HG03442 (cell line): ENCODE measurements around the gene REEP1.
"Not testable (repeated sequence)": the region's sequence is repeated elsewhere in the genome, so short reads cannot be mapped to it uniquely, and the experiment has no call there.

Experiments used
- ATAC-seq: cut with Tn5 transposase; IDR thresholded peaks from one replicate; pipeline ENCODE4 v1.9.1; 2021; ENCODE audit warnings: mild to moderate bottlenecking, moderate library complexity; ENCODE audit not compliant: unreplicated experiment

The REEP1 gene

DNA sequence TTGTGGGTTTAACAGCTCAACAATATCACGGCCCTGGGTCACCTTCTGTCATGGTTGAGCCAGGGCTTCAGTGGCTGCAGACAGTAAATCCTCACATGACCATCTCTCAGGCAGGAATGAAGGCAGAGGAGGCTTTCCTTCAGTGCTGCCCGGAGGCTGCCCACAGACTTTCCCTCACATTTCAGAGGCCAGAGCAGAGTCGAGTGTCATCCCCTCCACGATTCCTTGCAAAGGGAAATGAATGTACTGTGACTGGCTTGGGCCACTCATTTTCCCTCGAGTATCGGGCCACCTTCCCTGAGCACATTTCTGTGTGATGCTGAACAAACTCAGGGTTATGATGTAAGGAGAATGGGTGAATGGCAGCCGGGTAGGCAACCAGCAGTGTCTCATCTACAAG, 10.0 kb upstream of the REEP1 start:
- ATAC-seq = no peak

DNA sequence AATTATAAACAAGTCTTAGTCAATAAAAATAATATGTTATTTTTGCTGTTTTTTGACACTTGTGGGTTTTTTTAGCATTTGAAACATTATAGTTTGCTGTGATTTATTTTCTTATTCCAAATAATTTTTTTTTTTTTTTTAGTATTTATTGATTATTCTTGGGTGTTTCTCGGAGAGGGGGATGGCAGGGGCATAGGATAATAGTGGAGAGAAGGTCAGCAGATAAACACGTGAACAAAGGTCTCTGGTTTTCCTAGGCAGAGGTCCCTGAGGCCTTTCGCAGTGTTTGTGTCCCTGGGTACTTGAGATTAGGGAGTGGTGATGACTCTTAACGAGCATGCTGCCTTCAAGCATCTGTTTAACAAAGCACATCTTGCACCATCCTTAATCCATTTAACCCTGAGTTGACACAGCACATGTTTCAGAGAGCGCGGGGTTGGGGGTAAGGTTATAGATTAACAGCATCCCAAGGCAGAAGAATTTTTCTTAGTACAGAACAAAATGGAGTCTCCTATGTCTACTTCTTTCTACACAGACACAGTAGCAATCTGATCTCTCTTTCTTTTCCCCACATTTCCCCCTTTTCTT, 8.5 kb upstream of the REEP1 start:
- ATAC-seq = not testable (repeated sequence)

DNA sequence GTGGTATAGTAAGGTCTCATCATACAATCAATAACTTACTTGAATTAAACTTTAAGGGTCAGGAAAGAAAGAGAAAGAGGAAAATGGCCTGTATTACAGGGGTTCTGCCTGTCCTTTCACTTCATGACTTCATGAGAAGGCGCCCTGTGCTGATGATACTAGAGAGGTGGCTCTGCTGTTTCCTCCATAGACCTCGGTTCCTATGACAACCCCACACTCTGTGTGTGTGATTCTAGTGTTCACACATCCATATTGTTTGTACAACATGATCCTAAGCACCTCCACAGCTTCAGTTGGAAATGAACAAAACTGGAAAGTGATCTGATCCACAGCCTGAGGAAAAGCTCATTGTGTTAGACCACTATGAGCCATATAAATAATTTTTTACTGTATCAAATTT, 7.0 kb upstream of the REEP1 start:
- no peak for ATAC-seq

DNA sequence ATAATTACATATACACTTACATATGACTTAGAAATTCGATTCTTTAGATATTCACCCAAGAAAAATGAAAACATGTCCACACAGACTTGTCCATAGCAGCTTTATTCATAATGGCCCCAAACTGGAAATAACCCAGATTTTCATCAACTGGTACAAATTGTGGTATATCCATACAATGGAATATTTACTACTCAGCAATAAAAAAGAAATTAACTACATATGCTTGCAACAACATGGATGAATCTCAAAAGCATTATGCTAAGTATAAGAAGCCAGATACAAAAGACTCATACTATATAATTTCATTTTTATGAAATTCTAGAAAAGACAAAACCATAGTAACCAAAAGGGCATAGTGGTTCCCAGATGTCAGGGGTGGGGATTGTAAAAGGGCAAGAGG, 5.1 kb upstream of the REEP1 start:
- no peak for ATAC-seq

DNA sequence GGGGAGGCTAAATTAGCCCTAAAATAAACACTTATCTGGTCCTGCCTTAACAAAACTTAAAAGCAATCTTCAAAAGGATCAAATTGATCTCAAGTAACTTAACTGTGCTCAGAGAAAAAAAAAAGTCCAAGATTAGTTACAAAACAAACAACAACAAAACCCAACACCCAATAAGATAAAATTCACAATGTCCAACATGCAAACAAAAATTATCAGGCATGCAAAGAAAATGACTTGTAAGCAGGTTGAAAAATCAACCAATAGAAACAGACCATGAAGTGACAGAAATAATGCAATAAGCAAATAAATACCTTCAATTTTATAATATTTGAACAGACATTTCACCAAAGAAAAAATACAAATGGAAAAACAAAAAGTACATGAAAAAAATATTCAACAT, 4.0 kb upstream of the REEP1 start:
- no peak for ATAC-seq

DNA sequence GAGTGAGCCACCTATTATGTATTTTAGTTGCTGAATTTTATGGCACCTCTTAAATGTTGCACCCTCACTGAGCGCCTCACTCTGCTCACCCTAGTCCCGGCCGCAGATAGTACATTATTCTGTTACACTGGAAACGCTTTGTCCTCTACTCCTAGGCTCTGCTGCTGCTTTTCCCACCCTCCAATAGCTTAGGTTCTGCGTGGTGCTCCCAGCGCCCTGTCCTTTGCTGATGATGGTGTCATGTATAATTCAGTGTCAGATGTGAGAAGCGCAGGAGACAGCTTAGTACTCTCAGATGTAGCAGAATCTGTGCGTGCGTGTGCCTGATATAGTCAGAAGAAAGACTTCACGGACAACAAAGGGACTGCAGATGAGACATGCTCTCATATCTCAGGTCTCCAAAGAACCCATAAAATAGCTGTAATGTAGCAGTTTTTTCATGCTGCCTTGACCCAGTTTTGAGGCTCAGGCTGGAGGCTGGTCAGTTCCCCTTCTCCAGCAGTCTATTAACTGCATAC, 1.4 kb upstream of the REEP1 start:
- ATAC-seq = no peak

DNA sequence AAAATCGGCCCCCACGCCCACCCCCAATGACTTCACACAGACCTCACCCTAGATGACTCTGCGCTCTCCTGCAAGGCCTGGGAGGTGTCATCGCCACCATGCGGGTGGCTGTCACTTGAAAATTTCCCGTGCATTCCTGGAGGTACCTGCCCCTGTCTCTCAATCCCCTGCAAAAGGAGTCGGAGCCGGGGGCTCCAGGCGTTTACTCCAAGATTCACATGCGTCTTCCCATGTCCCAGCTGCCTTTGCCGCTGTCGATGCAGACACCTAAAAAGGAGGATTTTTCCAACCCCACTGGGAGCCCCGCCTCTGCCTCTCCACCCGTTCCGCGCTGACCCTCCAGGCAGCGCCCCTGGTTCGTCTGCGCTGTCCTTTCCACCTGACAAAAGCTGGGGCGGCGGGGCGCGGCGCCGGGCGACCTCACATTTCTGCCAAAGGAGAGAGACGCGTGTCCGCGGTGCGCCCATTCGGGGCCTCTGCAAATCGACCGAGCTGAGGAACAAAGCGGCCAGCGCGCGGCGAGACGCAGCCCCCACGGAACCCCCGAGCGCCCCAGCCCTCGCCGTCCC, 667 bp downstream of the REEP1 start:
- no peak for ATAC-seq

DNA sequence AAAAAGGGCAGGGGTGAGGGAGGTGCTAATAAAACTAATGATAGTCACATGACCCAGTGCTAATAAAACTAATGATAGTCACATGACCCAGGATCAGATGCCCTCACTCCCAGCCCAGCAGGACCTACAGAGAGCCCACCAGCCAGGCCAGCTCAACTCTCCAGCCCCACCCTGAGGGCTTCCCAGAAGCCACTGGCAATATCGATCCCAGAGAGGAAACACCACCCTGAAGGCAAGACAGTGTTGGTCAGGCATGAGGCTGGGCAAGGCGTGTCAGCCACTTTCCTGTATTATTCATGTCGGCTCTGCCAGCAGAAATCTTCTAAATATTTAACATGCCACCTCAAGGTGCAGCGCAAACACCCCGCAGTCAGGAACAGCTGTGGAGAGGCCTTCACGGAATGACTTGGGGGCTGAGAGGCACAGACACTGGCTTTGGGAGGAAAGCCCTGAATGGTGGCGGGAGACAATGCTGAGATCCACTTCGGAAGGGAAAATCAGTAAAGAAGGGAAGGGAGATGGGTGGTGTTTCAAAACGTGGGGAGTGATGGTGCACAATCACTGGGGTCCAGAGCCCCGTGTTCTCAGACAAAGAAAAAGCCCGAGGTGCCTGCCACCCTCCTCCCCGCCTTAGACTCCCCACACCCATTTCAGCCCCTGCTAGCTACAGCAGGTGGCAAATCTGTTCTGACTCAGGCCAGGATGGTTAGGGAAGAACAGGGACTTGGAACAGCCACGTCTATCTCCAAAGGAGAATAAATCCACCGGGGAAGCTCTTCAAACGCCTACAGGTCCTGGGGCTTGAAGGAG, 1.4 kb downstream of the REEP1 start:
- ATAC-seq = no peak

DNA sequence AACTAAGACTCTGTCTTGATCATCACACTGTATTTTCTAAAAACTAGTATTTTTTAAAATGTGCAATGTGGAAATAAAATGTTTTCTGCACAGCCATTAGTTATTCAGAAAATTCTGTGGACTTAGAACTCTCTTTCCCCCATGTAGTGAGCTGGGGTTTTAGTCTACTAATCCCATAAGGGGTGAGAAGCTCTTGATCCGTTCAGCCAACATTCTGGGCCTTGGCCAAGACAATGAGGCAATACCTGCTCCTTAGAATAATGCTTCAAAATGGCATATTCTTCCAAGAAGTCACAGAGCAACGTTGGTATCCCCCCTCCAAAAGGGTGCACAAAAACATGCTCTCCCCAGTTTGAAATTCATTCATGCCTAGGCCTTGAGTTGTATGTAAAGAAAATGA, 4.0 kb downstream of the REEP1 start:
- ATAC-seq = no peak

DNA sequence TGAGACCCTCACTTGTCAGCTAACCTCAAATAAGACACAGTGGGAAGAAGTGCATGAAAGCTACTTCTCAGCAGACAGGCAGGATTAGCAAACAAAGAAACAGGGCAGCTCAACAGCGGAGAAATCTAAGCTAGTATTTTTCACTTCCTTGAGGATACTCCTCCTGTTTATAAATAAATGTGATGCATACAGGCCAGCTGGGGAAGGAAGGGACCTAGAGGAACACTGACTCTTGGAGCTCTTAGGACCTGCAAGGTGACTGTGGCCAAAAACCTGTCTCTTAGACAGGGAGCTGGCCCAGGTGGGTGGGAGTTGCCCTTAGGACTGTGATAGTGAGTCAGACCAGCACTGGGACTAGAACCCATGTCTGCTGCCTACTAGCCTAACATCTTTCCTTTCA, 4.8 kb downstream of the REEP1 start:
- ATAC-seq = no peak

DNA sequence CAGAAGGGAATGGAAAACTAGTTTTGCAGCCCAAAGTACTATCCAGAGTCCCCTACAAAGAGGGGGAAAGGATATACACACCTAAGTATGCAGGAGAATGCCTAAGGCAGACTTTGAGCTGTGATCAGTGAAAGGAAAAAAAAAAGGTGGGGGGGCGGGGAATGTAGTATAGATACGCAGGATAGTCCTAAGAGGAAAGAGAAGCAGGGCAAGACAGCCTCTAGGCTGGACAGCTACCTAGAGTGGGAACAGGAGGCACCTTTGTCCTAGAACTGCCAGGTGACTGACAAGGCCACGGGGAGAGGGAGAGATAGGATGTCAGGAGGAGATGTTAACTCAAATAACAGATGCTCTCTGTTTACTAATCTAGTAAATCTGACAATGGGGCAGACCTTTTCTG, 6.0 kb downstream of the REEP1 start:
- no peak for ATAC-seq

DNA sequence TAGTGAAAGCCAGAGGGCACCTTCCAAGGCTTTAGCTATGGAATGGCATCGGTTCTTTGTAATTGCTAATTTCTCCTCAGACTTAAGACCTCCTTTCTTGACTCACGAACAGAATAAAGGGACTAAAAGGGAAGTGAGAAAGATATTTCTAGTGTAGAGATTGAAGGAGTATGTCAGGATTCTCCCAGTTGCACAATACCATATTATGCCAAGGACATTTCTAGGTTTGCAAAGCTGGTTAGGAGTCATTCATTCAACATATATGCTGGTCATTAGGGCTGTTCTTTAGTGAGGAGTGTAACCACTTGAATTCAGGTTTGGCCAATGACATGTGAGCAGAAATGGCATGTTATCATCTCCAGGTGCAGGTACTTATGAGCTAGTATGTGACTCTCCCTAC, 7.4 kb downstream of the REEP1 start:
- ATAC-seq = no peak

DNA sequence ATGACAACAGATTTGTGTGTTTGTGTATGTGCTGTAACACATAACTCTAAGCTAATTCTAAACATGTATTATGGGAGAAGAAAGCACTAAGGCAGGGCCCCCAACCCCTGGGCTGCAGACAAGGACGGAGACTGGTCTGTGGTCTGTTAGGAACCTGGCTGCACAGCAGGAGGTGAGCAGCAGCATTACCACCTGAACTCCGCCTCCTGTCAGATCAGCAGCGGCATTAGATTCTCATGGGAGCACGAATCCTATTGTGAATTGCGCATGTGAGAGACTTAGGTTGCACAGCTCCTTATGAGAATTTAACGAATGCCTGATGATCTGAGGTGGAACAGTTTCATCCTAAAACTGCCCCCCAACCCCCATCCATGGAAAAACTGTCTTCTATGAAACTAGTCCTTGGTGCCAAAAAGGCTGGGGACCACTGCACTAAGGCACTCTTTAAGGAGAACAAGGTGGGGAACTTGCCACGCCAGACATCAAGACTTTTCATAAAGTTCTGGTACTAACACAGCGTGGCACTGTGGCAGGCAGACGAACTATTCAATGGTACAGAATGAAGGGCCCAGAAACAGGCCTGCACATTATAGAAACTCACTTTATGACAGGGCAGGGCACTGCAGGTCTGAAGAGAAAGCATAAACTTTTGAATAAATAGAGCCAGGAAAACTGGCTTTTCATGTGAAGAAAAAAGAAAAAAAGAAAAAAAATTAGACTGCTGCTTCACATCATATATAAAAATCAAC, 14.0 kb downstream of the REEP1 start:
- no peak for ATAC-seq

DNA sequence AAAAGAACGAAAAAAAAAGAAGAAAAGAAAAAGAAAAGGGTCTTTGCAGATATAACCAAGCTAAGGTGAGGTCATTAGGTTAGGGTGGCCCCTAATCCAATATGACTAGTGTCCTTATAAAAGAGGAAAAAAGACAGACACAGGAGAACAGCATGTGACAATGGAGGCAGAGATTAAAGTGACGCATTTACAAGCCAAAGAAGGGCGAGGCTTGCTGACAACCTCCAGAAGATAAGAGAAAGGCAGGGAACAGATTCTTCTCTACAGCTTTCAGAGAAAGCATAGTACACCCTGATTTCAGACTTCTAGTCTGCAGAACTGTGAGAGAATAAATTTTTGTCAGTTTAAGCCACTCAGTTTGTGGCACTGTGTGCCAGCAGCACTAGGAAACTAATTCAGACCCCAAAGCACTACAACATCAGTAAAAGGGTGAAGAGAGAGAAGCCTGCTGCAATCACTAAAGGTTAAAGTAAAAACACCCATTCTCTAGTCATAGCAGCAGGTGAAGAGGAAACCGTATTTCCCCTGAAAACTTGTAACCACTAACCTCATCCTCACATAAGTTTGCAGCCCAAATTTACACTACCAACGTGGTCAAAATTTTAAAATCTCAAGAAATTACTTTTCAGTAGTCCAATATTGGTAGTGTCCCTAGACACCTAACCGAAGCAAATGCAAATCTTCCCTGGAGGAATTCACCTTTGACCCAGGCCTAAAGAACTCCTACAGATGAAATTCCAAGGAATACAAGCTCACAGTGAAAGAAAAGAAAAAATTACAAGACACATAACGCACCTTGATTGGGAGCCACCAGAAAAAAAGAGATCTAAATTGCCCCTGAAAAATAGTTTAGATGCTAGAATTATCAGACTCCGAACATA, 17.5 kb downstream of the REEP1 start:
- ATAC-seq = no peak

DNA sequence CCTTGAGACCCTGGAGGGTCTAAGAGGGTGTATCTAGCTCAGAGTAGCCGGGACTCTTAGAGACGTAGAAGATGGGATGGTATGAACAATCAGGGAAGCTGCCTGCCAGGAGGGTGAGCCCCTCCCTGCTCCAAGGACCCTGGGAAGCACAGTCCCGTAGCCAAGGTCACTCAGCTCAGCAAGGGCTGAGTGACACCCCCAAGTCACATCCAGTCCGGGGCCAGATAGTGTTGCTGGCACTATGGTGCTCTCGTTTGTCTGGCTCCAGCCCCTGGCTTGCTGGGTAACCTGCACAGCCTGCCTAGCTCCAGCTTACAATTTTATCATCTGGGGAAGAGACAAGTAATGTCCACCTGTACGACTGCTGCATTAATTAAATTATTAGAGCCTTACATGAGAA, 22.3 kb downstream of the REEP1 start:
- no peak for ATAC-seq

DNA sequence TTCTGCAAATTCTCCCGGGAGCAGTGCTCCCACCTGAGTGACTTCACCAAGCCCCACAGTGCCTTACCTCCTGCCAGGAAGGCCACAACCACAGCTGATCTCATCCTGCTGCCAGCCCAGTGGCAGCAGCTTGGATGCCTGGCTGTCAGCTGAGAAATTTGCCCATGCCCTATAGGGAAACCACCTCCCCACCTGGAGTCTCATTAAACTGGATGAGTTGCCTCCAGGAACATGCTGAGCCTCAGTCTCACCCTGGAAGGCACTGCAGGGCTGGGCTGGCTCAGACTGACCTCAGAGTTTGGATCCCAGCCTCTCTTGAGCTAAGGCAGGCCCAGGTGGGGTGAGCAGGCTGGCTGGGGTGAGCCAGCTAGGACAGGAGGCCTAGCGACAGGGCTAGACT, 23.3 kb downstream of the REEP1 start:
- ATAC-seq = no peak

DNA sequence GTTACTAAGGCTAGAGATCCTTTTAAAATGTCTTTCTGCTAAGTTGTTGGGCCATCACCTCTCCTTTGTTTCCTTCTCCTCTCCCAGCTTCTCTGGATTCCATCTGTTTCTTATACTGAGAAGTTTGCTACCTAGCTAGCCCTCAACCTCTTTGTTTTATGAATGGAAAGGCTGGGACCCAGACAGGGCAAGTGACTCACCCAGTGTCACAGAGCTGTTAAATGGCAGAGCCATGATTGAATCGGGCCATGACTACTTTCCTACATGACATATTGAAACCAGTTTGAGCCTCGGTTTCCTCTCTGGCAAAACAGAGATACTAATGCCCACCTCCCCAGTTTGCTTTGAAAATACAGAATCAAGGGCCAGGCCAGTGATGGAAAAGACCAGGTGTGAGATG, 24.1 kb downstream of the REEP1 start:
- ATAC-seq = no peak

DNA sequence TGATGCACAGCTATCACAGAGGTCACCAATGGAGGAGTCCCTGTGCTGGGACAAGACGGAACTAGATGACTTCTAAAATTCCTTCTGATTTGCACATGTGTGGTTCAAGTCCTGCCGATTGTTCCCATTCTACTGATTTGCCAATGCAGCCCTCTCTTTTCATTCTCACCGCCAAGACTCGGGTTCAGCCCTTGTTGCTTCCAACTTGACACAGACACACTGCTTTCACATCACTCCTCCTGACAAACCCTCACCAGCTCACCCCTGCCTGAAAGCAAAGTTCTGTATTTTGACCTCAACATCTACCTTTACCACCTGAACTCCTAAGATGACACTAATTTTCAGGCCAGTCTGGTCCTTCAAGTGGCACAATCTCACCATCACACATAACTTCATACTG, 25.5 kb downstream of the REEP1 start:
- ATAC-seq = no peak

DNA sequence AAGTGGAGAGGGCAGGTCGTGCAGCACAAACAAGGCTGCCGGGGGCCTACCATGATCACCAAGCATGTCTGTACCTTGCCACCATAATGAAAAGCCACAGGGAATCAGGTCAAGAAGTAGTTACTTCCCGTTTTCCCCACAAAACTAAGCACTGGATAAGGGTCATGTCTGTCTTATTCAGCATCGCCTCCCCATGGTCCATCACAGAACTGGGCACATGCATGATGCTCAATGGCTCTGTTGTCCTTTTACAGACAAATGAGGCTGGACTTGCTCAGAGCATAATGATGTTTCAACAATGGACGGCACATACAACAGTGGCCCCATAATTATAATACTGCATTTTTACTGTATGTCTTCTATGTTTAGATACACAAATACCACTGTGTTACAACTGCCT, 27.5 kb downstream of the REEP1 start:
- no peak for ATAC-seq

DNA sequence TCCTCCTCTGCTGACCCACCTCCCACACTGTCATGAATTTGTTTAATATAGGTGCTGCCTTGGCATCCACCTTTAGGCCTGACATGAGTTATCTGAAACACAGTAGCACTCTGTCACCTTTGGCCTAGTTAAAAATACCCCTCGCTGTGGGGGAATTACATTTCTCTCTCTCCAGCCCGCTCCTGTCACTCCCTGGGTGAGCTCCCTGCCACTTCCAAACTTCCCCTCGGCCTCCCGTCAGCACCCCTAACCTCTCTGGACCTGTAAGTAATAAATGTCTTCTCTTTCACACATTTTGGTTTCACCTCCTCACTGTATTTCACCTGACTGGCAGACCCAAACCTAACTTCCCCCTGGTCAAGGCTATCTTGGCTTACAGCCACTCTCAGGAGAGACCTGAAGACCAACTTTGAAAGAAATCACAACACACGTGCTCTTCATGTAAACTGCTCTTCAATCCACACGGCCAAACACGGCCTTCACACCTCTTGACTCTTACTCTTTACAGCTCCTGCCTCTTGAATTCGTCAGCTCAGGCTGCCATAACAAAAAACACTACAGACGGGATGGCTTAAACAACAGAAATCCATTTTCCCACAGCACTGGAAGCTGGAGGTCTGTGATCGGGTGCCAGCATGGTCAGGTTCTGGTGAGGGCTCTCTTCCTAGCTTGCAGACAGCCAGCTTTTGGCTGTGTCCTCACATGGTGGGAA, 28.3 kb downstream of the REEP1 start:
- no peak for ATAC-seq
